Body of pancreas (tissue), 4 donors: ENCODE results near the gene SKI.

ENCODE experiments used
- POLR2A ChIP-seq, 3 donors: fragments of 450-650 bp; IDR thresholded peaks; one replicate each; pipeline ENCODE4 v1.6.1; 2016; ENCODE audit warnings: antibody characterized with exemption in 3 of 3, mild to moderate bottlenecking in 2 of 3
- TF ChIP-seq, protein P1 (sequence below), 7 experiments: fragments of 450-650 bp in 4 of 7; fragments of 200-600 bp in 3 of 7; sonication (generic) in 3 of 7; IDR thresholded peaks; one replicate each; pipeline ENCODE4 v1.5.1; 2016 to 2019; ENCODE audit warnings: antibody characterized with exemption in 7 of 7

DNA sequence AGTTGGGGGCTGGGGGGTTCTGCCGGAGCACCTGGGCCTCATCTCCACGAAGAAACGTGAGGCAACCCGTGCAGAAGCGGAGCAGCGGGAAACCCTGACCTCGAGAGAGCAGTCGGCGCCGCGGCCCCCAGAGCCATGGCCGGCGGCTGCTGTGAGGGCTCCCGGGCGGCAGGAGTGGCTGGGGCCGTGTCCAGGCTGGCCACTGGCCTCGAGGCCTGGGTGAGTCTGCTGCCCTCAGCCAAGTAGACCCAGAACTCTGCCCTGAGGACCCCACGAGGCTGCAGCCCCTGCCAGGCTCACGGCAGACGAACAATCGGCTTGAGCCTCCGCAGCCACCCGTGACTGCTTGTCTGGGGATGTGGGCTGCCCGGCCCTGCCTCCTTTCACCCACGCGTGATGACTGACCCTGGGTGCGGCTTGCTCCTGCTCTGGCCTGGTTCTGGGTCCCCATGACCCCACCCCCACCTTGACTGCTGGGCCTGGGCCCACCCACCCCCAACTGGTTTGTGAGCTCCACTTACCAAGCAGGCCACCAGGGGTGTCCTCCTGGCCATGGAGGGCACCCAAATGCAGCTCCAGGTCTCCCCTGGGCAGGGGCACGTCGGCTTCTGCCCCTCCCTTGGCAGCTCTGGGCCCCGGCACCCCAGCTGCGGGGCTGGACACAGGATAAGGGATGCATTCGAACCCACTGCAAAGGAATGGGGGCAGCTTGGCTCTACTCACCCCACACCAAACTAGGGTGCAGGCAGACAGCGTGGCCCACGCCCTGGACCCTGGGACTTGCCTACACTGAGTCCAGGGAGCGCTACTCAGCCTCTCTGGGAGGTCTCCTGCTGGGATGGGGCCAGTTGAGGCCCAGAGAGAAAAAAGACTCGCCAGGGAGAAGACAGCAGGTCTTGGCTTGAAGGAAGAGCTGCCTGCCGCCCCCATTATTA lies 129.1 kb downstream of the SKI start:
- TF ChIP-seq, protein P1, sequence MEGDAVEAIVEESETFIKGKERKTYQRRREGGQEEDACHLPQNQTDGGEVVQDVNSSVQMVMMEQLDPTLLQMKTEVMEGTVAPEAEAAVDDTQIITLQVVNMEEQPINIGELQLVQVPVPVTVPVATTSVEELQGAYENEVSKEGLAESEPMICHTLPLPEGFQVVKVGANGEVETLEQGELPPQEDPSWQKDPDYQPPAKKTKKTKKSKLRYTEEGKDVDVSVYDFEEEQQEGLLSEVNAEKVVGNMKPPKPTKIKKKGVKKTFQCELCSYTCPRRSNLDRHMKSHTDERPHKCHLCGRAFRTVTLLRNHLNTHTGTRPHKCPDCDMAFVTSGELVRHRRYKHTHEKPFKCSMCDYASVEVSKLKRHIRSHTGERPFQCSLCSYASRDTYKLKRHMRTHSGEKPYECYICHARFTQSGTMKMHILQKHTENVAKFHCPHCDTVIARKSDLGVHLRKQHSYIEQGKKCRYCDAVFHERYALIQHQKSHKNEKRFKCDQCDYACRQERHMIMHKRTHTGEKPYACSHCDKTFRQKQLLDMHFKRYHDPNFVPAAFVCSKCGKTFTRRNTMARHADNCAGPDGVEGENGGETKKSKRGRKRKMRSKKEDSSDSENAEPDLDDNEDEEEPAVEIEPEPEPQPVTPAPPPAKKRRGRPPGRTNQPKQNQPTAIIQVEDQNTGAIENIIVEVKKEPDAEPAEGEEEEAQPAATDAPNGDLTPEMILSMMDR (IDR thresholded peaks at IDR 0.05): no peak
- TF ChIP-seq POLR2A (IDR thresholded peaks at IDR 0.05): no peak
